KMS-11 (cell line): ENCODE data around the gene KAZN.

Experiments used
- H2AFZ ChIP-seq: fragments of 200-600 bp; sonication (generic); 2 replicates; pipeline ENCODE4 v1.6.1; 2016; ENCODE audit warnings: antibody characterized with exemption, mixed run types, low read depth
- H3K27ac ChIP-seq: fragments of 200-600 bp; sonication (generic); 2 replicates; pipeline ENCODE4 v1.6.1; 2016; ENCODE audit warnings: mild to moderate bottlenecking, mixed run types
- H3K27me3 ChIP-seq: fragments of 200-600 bp; sonication (generic); 2 replicates; pipeline ENCODE4 v1.6.1; 2017; ENCODE audit warnings: mild to moderate bottlenecking, low read depth, mixed run types, moderate library complexity; ENCODE audit not compliant: insufficient read depth
- H3K36me3 ChIP-seq: fragments of 200-600 bp; sonication (generic); 2 replicates; pipeline ENCODE4 v1.6.1; 2017; ENCODE audit warnings: mild to moderate bottlenecking, mixed run types; ENCODE audit not compliant: insufficient read depth
- H3K4me1 ChIP-seq: fragments of 200-600 bp; sonication (generic); 2 replicates; pipeline ENCODE4 v1.6.1; 2016; ENCODE audit warnings: mild to moderate bottlenecking, low read depth, mixed run types; ENCODE audit not compliant: poor library complexity, severe bottlenecking
- H3K4me2 ChIP-seq: fragments of 200-600 bp; sonication (generic); 2 replicates; pipeline ENCODE4 v1.7.0; 2016; ENCODE audit warnings: mild to moderate bottlenecking, mixed run types
- H3K4me3 ChIP-seq: fragments of 200-600 bp; sonication (generic); IDR thresholded peaks from 2 replicates; pipeline ENCODE4 v1.6.1; 2017; ENCODE audit warnings: low read depth, low read length, mixed read lengths; ENCODE audit not compliant: insufficient read depth
- H3K79me2 ChIP-seq: fragments of 200-600 bp; sonication (generic); 2 replicates; pipeline ENCODE4 v1.6.1; 2016; ENCODE audit warnings: low read depth, mixed run types; ENCODE audit not compliant: insufficient read depth
- H3K9ac ChIP-seq: fragments of 200-600 bp; sonication (generic); 2 replicates; pipeline ENCODE4 v1.6.1; 2016; ENCODE audit warnings: mild to moderate bottlenecking, mixed run types
- H4K20me1 ChIP-seq: fragments of 200-600 bp; sonication (generic); 2 replicates; pipeline ENCODE4 v1.6.1; 2016; ENCODE audit warnings: mild to moderate bottlenecking, mixed run types; ENCODE audit not compliant: insufficient read depth
- CTCF ChIP-seq: fragments of 200-600 bp; sonication (generic); conservative IDR thresholded peaks from 2 replicates; pipeline ENCODE4 v1.6.1; 2017; ENCODE audit warnings: low read depth, mild to moderate bottlenecking, antibody characterized with exemption, low read length, moderate library complexity, mixed read lengths

KAZN gene

GRCh38 chr1:14835725-14836124, 237.2 kb downstream of the KAZN start:
- H2AFZ ChIP-seq: no peak overlapping the region
- no peaks in the 10 kb centered on the region for H3K36me3 ChIP-seq
- H3K9ac ChIP-seq: no peak overlapping the region
- H3K4me2 ChIP-seq: no peak overlapping the region
- H3K79me2 ChIP-seq: no peaks in the 10 kb centered on the region
- no peaks in the 10 kb centered on the region for H3K4me1 ChIP-seq
- no peak for TF ChIP-seq CTCF
- H3K4me3 ChIP-seq: no peak overlapping the region
- peaks cover 3% of the 10 kb centered on the region; the same call in 1 of the 2 replicates for H3K27me3 ChIP-seq
- H3K27ac ChIP-seq: no peak overlapping the region
- no peaks in the 10 kb centered on the region for H4K20me1 ChIP-seq

- H3K4me3 ChIP-seq: no peak overlapping the region
- H3K27ac ChIP-seq: no peak overlapping the region
- no peak overlapping the region for H3K9ac ChIP-seq
- no peaks in the 10 kb centered on the region for H3K79me2 ChIP-seq
- no peak for TF ChIP-seq CTCF
- no peaks in the 10 kb centered on the region for H3K36me3 ChIP-seq
- no peak overlapping the region for H2AFZ ChIP-seq
- H3K4me2 ChIP-seq: no peak overlapping the region
- H3K27me3 ChIP-seq: peaks cover 3% of the 10 kb centered on the region; the same call in 1 of the 2 replicates
- no peaks in the 10 kb centered on the region for H4K20me1 ChIP-seq
- H3K4me1 ChIP-seq: no peaks in the 10 kb centered on the region
These were observed 238.1 kb downstream of the KAZN start for GRCh38 chr1:14836426-14837140.

GRCh38 chr1:14840374-14840773, 241.9 kb downstream of the KAZN start:
- H3K4me2 ChIP-seq: no peak overlapping the region
- H3K79me2 ChIP-seq: no peaks in the 10 kb centered on the region
- H2AFZ ChIP-seq: no peak overlapping the region
- no peak overlapping the region for H3K27ac ChIP-seq
- H4K20me1 ChIP-seq: no peaks in the 10 kb centered on the region
- no peaks in the 10 kb centered on the region; the same call in 1 of the 2 replicates for H3K27me3 ChIP-seq
- no peak overlapping the region for H3K9ac ChIP-seq
- H3K4me3 ChIP-seq: no peak overlapping the region
- no peaks in the 10 kb centered on the region for H3K36me3 ChIP-seq
- TF ChIP-seq CTCF: no peak
- no peaks in the 10 kb centered on the region for H3K4me1 ChIP-seq

- no peaks in the 10 kb centered on the region for H4K20me1 ChIP-seq
- H3K4me3 ChIP-seq: no peak overlapping the region
- H3K27me3 ChIP-seq: no peaks in the 10 kb centered on the region; the same call in 1 of the 2 replicates
- no peaks in the 10 kb centered on the region for H3K36me3 ChIP-seq
- no peak overlapping the region for H3K27ac ChIP-seq
- H2AFZ ChIP-seq: no peak overlapping the region
- H3K9ac ChIP-seq: no peak overlapping the region
- no peaks in the 10 kb centered on the region for H3K4me1 ChIP-seq
- H3K4me2 ChIP-seq: no peak overlapping the region
- no peak for TF ChIP-seq CTCF
- H3K79me2 ChIP-seq: no peaks in the 10 kb centered on the region
These were observed 243.0 kb downstream of the KAZN start for GRCh38 chr1:14841456-14841855.
